ENCODE data around the gene HINT1.

DNA sequence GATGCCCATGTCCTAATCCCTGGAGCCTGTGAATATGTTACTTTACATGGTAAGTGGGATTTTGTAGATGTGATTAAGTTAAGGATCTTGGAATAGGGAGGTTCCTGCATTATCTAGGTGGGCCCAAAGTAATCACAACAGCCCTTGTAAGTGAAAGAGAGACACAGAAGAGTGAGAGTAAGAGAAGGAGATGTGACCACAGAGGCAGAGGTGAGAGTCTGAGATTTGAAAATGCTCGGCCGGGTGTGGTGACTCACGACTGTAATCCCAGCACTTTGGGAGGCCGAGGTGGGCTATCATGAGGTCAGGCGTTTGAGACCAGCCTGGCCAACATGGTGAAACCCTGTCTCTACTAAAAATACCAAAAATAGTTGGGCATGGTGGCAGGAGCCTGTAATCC lies 2.6 kb upstream of the HINT1 start:
- TF ChIP-seq CTCF (conservative IDR thresholded peaks at IDR 0.05; ENCODE audit: low read length) (no peak), EZH2phosphoT487 (IDR thresholded peaks at IDR 0.05; ENCODE audit: borderline replicate concordance) (no peak)
